Natural killer cell treated with Interleukin-12 subunit alpha and Interleukin-12 subunit beta and Interleukin-15 and Interleukin-18, amount 100 ng/mL, for 72 hours (primary cell): ENCODE data around the gene ANAPC13. TPM values are rescaled to one million over a fixed set of nuclear protein-coding genes. Genes with fewer than 3 reads are reported as not detected.
A peak's percentile ranks its signal among the peaks of the same experiment; 100 is the strongest.

Source experiments
- ATAC-seq, 2 donors: fragments of 150-1000 bp; cut with Tn5 transposase in 1 of 2; sonication (Bioruptor Pico), chemical (Tn5 transposase) in 1 of 2; 2 replicates each; pipeline ENCODE4 v1.10.0; 2021
- DNase-seq: peaks from one replicate; pipeline ENCODE4 v3.0.0; 2022; ENCODE audit warnings: low spot score
- H3K27ac Mint-ChIP-seq, 2 donors: 1 replicate in 1 of 2; 2 replicates in 1 of 2; pipeline ENCODE4 v1.8.0; 2022; ENCODE audit warnings: mixed read lengths in 2 of 2, mild to moderate bottlenecking in 1 of 2, moderate library complexity in 1 of 2
- H3K27me3 Mint-ChIP-seq, 2 donors: 1 replicate in 1 of 2; 2 replicates in 1 of 2; pipeline ENCODE4 v1.8.0; 2022; ENCODE audit warnings: mixed read lengths in 2 of 2
- H3K36me3 Mint-ChIP-seq: one replicate; pipeline ENCODE4 v1.8.0; 2022; ENCODE audit warnings: mixed read lengths
- H3K4me1 Mint-ChIP-seq, 2 donors: 1 replicate in 1 of 2; 2 replicates in 1 of 2; pipeline ENCODE4 v1.8.0; 2022; ENCODE audit warnings: low read depth in 2 of 2, mixed read lengths in 2 of 2, mild to moderate bottlenecking in 1 of 2
- H3K4me3 Mint-ChIP-seq: one replicate; pipeline ENCODE4 v1.8.0; 2022; ENCODE audit warnings: mixed read lengths
- H3K9me3 Mint-ChIP-seq: 2 replicates; pipeline ENCODE4 v1.8.0; 2022; ENCODE audit warnings: mixed read lengths
- total RNA-seq, 2 donors: library from RNA; stranded (reverse); gene quantifications; one replicate each; pipeline ENCODE4 v1.2.3, GENCODE V29; 2022

ANAPC13 gene, protein sequence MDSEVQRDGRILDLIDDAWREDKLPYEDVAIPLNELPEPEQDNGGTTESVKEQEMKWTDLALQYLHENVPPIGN
- 10 to 100 TPM; 13.0 to 15.8 TPM for total RNA-seq

DNA sequence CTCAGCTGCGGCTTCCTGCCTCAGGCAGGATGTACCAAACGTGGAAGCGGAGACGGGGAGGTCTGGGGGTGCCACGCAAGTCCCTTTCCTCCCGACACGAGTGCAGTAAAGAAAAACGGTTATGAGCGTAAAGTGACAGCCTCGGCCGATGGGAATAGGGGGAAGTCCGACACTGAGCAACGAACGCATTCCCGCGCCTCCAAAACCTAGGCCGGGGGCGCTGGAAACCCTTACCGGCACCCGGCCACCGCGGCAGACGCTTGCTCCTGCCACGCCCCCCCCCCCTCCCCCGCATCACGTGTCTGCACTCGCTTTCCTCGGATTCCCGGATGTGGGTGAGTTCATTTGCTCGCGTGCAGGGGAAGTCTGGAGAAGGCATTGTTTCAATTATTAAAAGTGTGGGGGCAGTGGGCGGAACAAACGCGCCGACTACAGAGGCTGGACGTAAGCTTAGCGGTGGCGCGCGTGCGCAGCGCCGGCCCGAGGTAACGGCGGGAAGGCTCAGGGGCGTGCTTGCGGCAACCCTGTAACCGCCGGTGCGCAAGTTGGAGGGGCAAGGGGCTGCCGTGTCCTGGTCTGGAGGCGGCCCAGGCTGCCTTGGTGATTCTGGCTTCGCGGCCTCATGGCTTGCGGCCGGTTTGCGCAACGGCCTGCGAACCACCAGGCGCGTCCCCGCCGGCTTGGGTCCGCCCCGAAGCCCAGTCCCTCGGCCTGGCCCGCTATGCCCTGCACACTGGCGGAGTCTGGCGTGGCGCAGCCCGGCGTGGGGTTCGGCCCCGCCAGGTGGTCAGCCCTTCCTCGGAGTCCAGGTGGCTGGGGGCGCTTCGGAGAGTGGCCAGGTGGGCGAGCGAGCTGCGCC is at the start of gene ANAPC13, which contains the start of gene CEP63:
Gene ANAPC13, minus strand, starts transcription at position 268 of the 859 bp plus-strand sequence. CDS start 3,081 bp downstream, outside the sequence.
Gene CEP63, plus strand, starts transcription at position 340 of the 859 bp plus-strand sequence. CDS start 9,264 bp downstream, outside the sequence.
- H3K27me3 Mint-ChIP-seq: no peaks in the 10 kb centered on the region
- no peaks in the 10 kb centered on the region for H3K9me3 Mint-ChIP-seq
- peaks cover 36 to 41% of the 10 kb centered on the region in 2 donors for H3K4me1 Mint-ChIP-seq
- ATAC-seq (peak; percentile 89 to 90), DNase-seq (peak; percentile 95)
- peak within 1 kb of the TSS; percentile 96 to 97 for H3K27ac Mint-ChIP-seq
- peaks cover 11% of the 10 kb centered on the region for H3K36me3 Mint-ChIP-seq
- H3K4me3 Mint-ChIP-seq: peak within 1 kb of the TSS; percentile 91

DNA sequence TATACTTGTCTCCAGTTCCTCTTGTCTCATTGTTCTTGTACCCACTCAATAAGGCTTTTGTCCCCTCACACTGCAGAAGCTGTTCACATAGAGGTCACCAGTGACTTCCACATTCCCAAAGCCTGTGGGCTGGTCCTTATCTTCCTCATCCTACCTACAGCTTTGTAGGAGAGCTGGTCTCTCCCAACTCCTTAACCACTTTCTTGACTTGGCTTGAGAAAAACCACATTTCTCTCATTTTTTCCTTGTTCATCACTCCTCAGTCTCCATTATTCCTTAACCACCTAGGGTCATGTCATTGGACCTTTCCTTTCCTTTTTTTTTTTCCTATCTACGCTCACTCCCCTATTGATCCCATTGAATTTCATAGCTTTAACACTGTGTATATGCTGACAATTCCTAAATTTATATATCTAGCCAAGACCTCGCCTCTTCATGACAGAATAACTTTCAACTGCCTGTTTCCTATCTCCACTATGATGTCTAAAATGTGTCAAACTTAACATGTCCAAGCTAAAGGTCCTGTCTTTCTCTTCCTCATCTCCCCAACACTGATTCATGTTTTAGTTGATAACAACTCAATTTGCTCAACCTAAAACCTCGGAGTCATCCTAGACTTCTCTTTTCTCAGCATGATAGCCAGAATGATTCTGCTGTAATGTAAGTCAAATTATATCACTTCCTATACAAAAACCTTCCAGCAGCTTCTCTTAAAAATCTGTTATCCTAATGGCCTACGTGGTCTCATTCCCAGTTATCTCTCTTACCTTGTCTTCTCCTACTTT is 49.6 kb upstream of the ANAPC13 start:
- no peak for ATAC-seq
- H3K27ac Mint-ChIP-seq: no peak overlapping the region
- DNase-seq: no peak
- H3K9me3 Mint-ChIP-seq: no peaks in the 10 kb centered on the region
- no peak overlapping the region for H3K4me3 Mint-ChIP-seq
- no peaks in the 10 kb centered on the region for H3K4me1 Mint-ChIP-seq
- H3K27me3 Mint-ChIP-seq: no peaks in the 10 kb centered on the region
- H3K36me3 Mint-ChIP-seq: peaks cover 8% of the 10 kb centered on the region

DNA sequence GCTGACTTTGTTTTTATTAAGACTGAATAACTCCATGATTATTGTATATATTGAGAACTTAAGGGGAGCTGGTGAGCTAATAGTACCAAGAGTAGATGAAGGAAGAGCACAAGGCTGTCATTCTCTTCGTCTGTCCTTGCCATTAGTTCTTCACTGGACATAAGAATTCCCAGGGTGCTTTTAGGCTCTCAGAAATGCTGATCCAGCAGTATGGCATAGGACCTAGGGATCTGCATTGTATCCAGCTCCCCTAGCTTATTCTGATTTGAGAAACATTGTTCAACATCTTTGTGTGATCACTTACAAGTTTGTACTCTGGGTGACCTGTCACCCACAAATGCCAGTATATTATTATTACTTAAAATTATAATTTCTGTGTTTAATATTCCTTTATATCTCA is 47.7 kb upstream of the ANAPC13 start:
- DNase-seq (no peak), ATAC-seq (no peak)
- Mint-ChIP-seq H3K27ac (no peak overlapping the region), H3K36me3 (peaks cover 8% of the 10 kb centered on the region), H3K4me1 (peaks cover 1 to 2% of the 10 kb centered on the region in 2 donors), H3K27me3 (no peaks in the 10 kb centered on the region), H3K4me3 (no peak overlapping the region), H3K9me3 (no peaks in the 10 kb centered on the region)

DNA sequence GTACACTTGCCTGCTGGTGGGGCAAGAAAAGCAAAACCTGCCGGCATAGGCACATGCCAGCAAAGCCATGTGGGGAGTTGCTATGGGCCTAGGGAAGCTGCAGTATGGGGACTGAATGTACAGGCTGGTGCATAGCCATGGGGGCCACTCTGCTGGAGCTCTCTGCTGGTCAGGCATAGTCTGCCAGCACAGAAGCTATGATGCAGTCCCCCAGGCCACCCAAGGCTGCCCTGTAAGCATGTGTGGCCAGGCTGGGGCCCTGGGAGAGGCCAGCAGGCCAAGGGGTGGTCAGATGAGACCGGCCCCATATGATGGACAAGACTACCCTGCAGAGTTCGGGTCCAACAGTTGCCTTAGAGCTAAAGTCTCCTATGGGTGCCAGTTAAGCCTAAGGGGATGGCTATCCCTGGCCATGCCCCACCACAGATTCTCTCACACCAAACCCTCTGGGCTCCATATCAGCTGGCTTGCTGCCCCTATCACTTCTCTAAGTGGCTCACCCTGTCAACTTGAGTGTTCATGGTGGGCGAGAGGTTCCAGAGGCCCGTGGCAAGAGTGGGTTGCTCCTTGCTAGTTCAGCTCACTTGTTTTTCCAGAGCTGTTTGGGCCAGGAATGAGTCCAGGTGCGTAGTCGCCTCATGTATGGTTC is 41.9 kb upstream of the ANAPC13 start:
- Mint-ChIP-seq H3K36me3 (peaks cover 40% of the 10 kb centered on the region), H3K27ac (no peak overlapping the region), H3K4me3 (no peak overlapping the region), H3K9me3 (peaks cover 30% of the 10 kb centered on the region), H3K27me3 (no peaks in the 10 kb centered on the region), H3K4me1 (peaks cover 7 to 10% of the 10 kb centered on the region in 2 donors)
- ATAC-seq (peak in 1 of 2 donors; percentile 45), DNase-seq (no peak)

DNA sequence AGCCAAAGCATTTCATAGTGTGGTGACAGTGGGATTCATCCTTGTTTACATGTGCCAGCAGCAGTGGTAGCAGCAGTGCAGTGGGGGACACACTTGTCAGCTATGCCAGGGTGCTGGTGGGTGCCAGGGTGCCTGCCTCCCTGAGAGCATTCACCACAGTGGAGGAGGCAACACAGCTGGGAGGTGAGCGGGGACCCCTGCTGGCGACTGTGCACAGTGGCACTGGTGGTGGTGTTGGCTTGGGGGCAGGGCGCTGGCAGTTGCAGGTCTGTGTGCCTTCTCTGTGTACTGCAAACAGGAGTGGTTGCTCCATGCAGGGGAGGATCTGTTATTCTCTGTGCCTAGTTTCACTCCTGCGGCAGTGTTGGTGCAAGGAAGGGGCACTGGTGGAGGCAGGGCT is 41.3 kb upstream of the ANAPC13 start:
- ATAC-seq: peak in 1 of 2 donors; percentile 31
- peaks cover 33% of the 10 kb centered on the region for H3K9me3 Mint-ChIP-seq
- DNase-seq: no peak
- no peak overlapping the region for H3K4me3 Mint-ChIP-seq
- no peaks in the 10 kb centered on the region for H3K27me3 Mint-ChIP-seq
- H3K36me3 Mint-ChIP-seq: peaks cover 46% of the 10 kb centered on the region
- peaks cover 7 to 10% of the 10 kb centered on the region in 2 donors for H3K4me1 Mint-ChIP-seq
- H3K27ac Mint-ChIP-seq: no peak overlapping the region

DNA sequence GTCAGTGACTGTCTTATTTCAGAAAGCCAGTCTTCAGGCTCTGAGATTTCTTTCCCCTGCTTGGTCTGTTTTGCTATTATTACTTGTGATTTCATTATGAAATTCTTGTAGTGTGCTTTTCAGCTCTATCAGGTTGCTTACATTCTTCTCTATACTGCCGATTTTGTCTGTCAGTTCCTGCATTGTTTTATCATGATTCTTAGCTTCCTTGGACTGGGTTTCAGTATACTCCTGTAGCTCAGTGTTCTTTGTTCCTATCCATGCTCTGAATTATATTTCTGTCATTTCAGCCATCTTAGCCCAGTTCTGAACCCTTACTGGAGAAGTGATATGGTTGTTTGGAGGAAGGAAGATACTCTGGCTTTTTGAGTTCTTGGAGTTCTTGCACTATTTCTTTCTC is 40.5 kb upstream of the ANAPC13 start:
- Mint-ChIP-seq H3K27me3 (no peaks in the 10 kb centered on the region), H3K4me3 (no peak overlapping the region)

DNA sequence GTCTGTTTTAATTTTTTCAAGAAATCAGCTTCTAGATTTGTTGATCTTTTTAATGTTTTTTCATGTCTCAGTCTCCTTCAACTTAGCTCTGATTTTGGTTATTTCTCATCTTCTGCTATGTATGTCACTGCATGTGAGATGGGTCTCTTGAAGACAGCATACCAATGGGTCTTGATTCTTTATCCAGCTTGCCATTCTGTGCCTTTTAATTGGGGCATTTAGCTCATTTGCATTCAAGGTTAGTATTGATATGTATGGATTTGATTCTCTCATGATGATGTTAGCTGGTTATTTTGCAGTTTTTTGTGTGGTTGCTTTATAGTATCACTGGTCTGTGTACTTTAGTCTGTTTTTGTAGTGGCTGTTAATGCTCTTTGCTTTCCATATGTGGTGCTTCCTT is 39.5 kb upstream of the ANAPC13 start:
- no peak for DNase-seq
- Mint-ChIP-seq H3K27ac (no peak overlapping the region), H3K36me3 (peaks cover 50% of the 10 kb centered on the region), H3K27me3 (no peaks in the 10 kb centered on the region), H3K9me3 (peaks cover 33% of the 10 kb centered on the region), H3K4me1 (peaks cover 7 to 10% of the 10 kb centered on the region in 2 donors), H3K4me3 (no peak overlapping the region)
- no peak for ATAC-seq

More for the DNA sequence above, 40.5 kb upstream of the ANAPC13 start:
- peaks cover 50% of the 10 kb centered on the region for H3K36me3 Mint-ChIP-seq
- DNase-seq (no peak), ATAC-seq (no peak)
- peaks cover 33% of the 10 kb centered on the region for H3K9me3 Mint-ChIP-seq
- peaks cover 7 to 10% of the 10 kb centered on the region in 2 donors for H3K4me1 Mint-ChIP-seq
- H3K27ac Mint-ChIP-seq: no peak overlapping the region

DNA sequence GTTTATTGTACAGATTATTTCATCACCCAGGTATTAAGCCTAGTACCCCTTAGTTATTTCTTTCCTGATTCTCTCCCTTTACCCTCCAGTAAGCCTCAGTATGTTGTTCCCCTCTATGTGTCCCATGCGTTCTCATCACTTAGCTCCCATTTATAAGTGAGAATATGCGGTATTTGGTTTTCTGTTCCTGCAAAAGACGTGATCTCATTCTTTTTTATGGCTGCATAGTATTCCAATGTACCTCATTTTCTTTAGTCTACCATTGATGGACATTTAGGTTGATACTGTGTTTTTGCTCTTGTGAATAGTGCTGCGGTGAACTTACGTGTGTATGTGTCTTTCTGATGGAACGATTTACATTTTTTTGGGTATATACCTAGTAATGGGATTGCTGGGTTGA is 36.8 kb upstream of the ANAPC13 start:
- H3K27me3 Mint-ChIP-seq: no peaks in the 10 kb centered on the region
- peaks cover 36% of the 10 kb centered on the region for H3K9me3 Mint-ChIP-seq
- peaks cover 59% of the 10 kb centered on the region for H3K36me3 Mint-ChIP-seq
- no peak overlapping the region for H3K4me3 Mint-ChIP-seq
- no peak overlapping the region for H3K27ac Mint-ChIP-seq
- DNase-seq (no peak), ATAC-seq (no peak)
- H3K4me1 Mint-ChIP-seq: peaks cover 3 to 8% of the 10 kb centered on the region in 2 donors

DNA sequence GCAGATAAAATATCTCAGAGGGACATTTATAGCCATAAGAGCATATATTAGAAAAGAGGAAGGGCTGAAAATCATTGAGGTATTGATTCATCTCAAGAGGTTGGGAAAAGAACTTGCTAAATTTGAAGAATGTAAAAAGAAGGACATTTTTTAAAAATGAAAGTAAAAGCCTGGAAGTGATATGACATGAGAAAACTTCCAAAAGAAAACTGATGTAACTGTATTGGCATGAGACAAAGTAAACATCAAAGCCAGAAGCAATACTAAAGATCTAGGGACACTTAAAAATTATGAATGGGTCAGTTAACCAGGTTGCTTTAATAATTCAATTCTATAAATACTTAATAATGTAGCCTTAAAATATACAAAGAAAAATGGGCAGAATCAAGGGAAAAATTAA is 32.0 kb upstream of the ANAPC13 start:
- ATAC-seq (no peak), DNase-seq (no peak)
- peak overlapping the region in 1 of 2 donors; percentile 56 for H3K27ac Mint-ChIP-seq
- no peak overlapping the region for H3K4me3 Mint-ChIP-seq
- H3K4me1 Mint-ChIP-seq: peaks cover 6 to 10% of the 10 kb centered on the region in 2 donors
- peaks cover 8% of the 10 kb centered on the region for H3K9me3 Mint-ChIP-seq
- H3K27me3 Mint-ChIP-seq: no peaks in the 10 kb centered on the region
- H3K36me3 Mint-ChIP-seq: peaks cover 30% of the 10 kb centered on the region

DNA sequence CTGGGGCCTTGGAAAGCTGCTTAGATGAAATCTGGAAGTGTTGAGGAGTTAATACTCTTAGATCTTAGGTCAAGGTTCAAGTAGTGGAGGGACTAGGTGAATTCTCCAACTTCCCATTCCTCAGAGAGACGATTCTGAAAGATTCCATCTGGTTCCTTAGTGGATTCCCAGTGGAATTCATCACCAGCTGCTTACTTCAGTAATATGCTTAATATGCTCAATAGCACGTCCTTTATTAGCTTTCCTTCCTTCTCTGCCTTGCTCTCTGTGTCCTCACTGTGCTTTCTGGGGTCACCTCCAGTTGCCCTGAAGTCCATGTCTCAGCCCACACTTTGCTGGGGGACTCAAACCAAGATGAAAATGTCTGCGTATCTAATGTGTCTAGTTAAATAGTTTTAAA is 31.1 kb upstream of the ANAPC13 start:
- ATAC-seq (no peak), DNase-seq (no peak)
- Mint-ChIP-seq H3K36me3 (peaks cover 21% of the 10 kb centered on the region), H3K4me3 (no peak overlapping the region), H3K27ac (peak overlapping the region in 1 of 2 donors; percentile 56), H3K4me1 (peaks cover 6 to 10% of the 10 kb centered on the region in 2 donors), H3K9me3 (peaks cover 3% of the 10 kb centered on the region), H3K27me3 (no peaks in the 10 kb centered on the region)

DNA sequence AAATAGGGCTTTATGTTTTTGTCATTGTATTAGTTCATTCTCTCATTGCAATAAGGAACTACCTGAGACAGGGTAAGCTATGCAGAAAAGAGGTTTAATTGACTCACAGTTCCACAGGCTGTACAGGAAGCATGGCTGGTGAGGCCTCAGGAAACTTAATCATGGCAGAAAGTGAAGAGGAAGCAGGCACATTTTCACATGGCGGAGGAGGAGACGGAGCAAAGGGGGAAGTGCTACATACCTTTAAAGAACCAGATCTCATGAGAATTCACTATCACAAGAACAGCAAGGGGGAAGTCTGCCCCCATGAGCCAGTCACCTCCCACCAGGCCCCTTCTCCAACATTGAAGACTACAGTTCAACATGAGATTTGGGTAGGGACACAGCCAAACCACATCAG is 25.7 kb upstream of the ANAPC13 start:
- Mint-ChIP-seq H3K27ac (no peak overlapping the region), H3K9me3 (no peaks in the 10 kb centered on the region), H3K27me3 (no peaks in the 10 kb centered on the region), H3K36me3 (peaks cover 26% of the 10 kb centered on the region), H3K4me1 (peaks cover 6 to 11% of the 10 kb centered on the region in 2 donors), H3K4me3 (no peak overlapping the region)
- DNase-seq: no peak
- no peak for ATAC-seq

DNA sequence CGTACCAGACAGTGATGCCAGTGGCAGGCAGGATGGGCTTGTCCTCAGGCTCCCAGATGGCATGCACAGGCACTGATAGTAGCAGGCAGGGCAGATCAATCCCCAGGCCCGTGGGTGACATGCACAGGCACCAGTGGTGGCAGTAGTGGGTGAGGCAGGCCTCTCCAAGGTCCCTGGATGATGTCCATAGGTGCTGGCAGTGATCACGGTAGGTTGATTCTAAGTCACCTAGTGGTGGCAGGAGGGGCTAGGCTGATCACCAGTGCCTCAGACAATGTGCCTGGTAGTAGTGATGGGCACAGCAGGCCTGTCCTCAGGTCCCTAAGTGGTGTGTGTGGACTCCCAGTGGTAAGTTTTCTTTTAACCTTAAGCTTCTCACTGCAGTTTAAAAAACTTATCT is 19.7 kb upstream of the ANAPC13 start:
- Mint-ChIP-seq H3K9me3 (peaks cover 7% of the 10 kb centered on the region), H3K4me3 (no peak overlapping the region), H3K36me3 (peaks cover 51% of the 10 kb centered on the region), H3K4me1 (peaks cover 21 to 28% of the 10 kb centered on the region in 2 donors), H3K27ac (no peak overlapping the region), H3K27me3 (no peaks in the 10 kb centered on the region)
- ATAC-seq (no peak), DNase-seq (no peak)

DNA sequence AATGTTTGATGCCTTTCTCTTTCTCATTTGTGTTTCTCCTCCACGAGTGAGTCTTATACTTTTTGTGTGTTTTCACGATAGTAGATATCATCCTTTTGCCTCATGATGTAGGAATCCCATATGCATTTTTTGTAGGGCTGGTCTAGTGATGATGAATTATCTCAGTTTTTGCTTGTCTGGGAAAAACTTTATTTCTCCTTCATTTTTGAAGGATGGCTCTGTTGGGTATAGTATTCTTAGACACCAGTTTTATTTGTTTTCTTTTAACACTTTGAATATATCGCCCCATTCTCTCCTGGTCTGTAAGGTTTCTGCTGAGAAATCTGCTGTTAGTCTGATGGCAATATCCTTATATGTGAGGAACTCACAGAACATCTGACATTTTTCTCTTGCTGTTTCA is 18.3 kb upstream of the ANAPC13 start:
- Mint-ChIP-seq H3K27ac (no peak overlapping the region), H3K4me3 (no peak overlapping the region), H3K36me3 (peaks cover 51% of the 10 kb centered on the region), H3K9me3 (peaks cover 7% of the 10 kb centered on the region), H3K27me3 (no peaks in the 10 kb centered on the region), H3K4me1 (peaks cover 24 to 28% of the 10 kb centered on the region in 2 donors)
- DNase-seq (no peak), ATAC-seq (no peak)
